GM23338 (cell line): ENCODE data around the gene WDR70.

ENCODE experiments used
- CREB1 ChIP-seq: fragments of 250-450 bp; sonication (Bioruptor Pico); IDR thresholded peaks from 2 replicates; pipeline ENCODE4 v1.5.0; 2020; ENCODE audit warnings: low read depth, mild to moderate bottlenecking, moderate library complexity
- EZH2 ChIP-seq: fragments of 200-600 bp; sonication (generic); IDR thresholded peaks from one replicate; pipeline ENCODE4 v1.8.0; 2017; ENCODE audit warnings: antibody characterized with exemption, mild to moderate bottlenecking, low read depth; ENCODE audit not compliant: unreplicated experiment
- EZH2phosphoT487 ChIP-seq: fragments of 200-600 bp; sonication (generic); IDR thresholded peaks from one replicate; pipeline ENCODE4 v1.8.1; 2018; ENCODE audit warnings: antibody characterized with exemption; ENCODE audit not compliant: unreplicated experiment
- NANOG ChIP-seq: IDR thresholded peaks from 2 replicates; pipeline ENCODE4 v1.6.1; 2016; ENCODE audit warnings: antibody characterized with exemption, borderline replicate concordance
- POLR2AphosphoS5 ChIP-seq: IDR thresholded peaks from 2 replicates; pipeline ENCODE4 v1.6.1; 2016; ENCODE audit warnings: antibody characterized with exemption, low read depth
- ZNF114 ChIP-seq: fragments of 250-450 bp; sonication (Bioruptor Pico); IDR thresholded peaks from 2 replicates; pipeline ENCODE4 v1.5.0; 2020; ENCODE audit warnings: mild to moderate bottlenecking, moderate library complexity
- ZNF331 ChIP-seq: fragments of 250-450 bp; sonication (Bioruptor Pico); IDR thresholded peaks from 2 replicates; pipeline ENCODE4 v1.5.0; 2020; ENCODE audit warnings: low read depth, mild to moderate bottlenecking, moderate library complexity
- TF ChIP-seq, protein P1 (sequence below), 2 experiments: fragments of 200-600 bp in 1 of 2; sonication (generic) in 1 of 2; conservative IDR thresholded peaks; 2 replicates each; pipeline versions ENCODE4 v1.5.1 to v1.6.1; 2016 to 2017; ENCODE audit warnings: antibody characterized with exemption in 2 of 2, low read depth in 2 of 2, mild to moderate bottlenecking in 2 of 2, moderate library complexity in 1 of 2
- TF ChIP-seq, protein P2 (sequence below): IDR thresholded peaks from one replicate; pipeline ENCODE4 v1.6.1; 2018; ENCODE audit warnings: antibody characterized with exemption; ENCODE audit not compliant: unreplicated experiment

DNA sequence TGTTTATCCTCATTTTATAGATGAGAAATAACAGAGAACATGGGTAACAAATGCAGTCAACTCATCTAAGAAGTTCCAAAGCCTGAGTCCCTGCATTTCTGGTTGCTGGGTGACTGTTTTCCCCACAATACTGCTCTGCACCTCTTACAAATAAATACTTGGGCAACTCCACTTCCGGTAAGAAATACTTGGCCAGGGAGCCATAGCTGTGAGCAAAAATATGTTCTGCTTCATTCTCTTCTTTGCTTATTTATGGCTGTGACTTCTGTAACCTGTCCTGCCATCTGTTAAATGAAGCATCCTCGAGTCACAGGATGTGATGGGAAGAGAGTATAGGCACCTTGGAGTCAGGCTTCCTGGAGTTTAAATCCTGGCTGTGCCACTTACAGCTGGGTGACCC is 410.9 kb downstream of the WDR70 start:
- TF ChIP-seq, protein P1, sequence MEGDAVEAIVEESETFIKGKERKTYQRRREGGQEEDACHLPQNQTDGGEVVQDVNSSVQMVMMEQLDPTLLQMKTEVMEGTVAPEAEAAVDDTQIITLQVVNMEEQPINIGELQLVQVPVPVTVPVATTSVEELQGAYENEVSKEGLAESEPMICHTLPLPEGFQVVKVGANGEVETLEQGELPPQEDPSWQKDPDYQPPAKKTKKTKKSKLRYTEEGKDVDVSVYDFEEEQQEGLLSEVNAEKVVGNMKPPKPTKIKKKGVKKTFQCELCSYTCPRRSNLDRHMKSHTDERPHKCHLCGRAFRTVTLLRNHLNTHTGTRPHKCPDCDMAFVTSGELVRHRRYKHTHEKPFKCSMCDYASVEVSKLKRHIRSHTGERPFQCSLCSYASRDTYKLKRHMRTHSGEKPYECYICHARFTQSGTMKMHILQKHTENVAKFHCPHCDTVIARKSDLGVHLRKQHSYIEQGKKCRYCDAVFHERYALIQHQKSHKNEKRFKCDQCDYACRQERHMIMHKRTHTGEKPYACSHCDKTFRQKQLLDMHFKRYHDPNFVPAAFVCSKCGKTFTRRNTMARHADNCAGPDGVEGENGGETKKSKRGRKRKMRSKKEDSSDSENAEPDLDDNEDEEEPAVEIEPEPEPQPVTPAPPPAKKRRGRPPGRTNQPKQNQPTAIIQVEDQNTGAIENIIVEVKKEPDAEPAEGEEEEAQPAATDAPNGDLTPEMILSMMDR (conservative IDR thresholded peaks at IDR 0.05; ENCODE audit: low read depth in 2 of 2) = no peak
- TF ChIP-seq POLR2AphosphoS5 (no peak), EZH2 (no peak), ZNF331 (CRISPR knock-in tag) (no peak), EZH2phosphoT487 (no peak), NANOG (no peak), ZNF114 (CRISPR knock-in tag) (no peak), CREB1 (no peak)
- TF ChIP-seq, protein P2, sequence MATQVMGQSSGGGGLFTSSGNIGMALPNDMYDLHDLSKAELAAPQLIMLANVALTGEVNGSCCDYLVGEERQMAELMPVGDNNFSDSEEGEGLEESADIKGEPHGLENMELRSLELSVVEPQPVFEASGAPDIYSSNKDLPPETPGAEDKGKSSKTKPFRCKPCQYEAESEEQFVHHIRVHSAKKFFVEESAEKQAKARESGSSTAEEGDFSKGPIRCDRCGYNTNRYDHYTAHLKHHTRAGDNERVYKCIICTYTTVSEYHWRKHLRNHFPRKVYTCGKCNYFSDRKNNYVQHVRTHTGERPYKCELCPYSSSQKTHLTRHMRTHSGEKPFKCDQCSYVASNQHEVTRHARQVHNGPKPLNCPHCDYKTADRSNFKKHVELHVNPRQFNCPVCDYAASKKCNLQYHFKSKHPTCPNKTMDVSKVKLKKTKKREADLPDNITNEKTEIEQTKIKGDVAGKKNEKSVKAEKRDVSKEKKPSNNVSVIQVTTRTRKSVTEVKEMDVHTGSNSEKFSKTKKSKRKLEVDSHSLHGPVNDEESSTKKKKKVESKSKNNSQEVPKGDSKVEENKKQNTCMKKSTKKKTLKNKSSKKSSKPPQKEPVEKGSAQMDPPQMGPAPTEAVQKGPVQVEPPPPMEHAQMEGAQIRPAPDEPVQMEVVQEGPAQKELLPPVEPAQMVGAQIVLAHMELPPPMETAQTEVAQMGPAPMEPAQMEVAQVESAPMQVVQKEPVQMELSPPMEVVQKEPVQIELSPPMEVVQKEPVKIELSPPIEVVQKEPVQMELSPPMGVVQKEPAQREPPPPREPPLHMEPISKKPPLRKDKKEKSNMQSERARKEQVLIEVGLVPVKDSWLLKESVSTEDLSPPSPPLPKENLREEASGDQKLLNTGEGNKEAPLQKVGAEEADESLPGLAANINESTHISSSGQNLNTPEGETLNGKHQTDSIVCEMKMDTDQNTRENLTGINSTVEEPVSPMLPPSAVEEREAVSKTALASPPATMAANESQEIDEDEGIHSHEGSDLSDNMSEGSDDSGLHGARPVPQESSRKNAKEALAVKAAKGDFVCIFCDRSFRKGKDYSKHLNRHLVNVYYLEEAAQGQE = no peak
